ENCODE data around the gene ZNF787. TPM values are rescaled to one million over a fixed set of nuclear protein-coding genes. Genes with fewer than 3 reads are reported as not detected.
A peak's percentile ranks its signal among the peaks of the same experiment; 100 is the strongest.
"Not testable (repeated sequence)": the region's sequence is repeated elsewhere in the genome, so short reads cannot be mapped to it uniquely, and the experiment has no call there.

ZNF787 gene
- polyA plus RNA-seq, 1 experiment, result 4.5 TPM

DNA sequence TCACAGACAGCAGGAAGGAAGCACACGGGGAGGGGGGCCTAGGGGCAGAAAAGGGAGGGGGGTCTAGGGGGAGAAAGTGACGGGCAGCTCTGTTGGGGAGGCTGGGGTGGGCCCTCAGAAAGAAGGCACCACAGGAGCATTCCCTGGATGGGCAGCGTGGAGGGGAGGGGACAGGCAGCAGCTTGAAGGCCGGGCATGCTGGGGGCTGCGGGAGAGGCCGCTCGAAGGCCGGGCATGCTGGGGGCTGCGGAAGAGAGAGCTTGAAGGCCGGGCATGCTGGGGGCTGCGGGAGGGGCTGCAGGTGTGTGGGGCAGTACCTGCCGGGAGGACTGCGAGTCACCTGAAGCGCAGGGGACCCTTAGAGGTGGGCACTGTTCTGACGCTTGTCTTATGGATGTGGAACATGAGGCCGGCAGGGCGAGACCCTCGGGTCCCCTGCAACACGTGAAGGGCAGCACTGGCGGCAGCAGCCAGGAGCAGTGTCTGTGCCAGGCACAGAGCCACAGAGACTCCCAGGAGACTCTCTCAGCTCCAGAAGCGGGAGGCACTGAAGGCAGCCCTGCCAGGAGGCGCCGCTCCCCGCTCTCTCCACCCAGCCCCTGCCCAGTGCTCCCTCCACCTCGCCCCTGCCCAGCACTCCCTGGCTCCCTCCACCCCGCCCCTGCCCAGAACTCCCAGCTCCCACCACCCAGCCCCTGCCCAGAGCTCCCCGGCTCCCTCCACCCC lies 13.3 kb downstream of the ZNF787 start:
- no peak overlapping the region for H3K27ac ChIP-seq (ENCODE audit: low read depth, low read length)
- CTCF ChIA-PET, result no interaction called here
- no peak overlapping the region for H3K4me3 ChIP-seq (ENCODE audit: low read depth, low read length)
- no peak for TF ChIP-seq CTCF (IDR thresholded peaks at IDR 0.05; ENCODE audit: low read depth, low read length)
- no peaks in the 10 kb centered on the region for H3K27me3 ChIP-seq (ENCODE audit: control insufficient read depth, insufficient read depth, low read length)
- DNase-seq (ENCODE audit: low read depth, low spot score), result no peak
- POLR2A ChIA-PET, result interaction anchor here (0.6 to 1.3 kb wide), 3 partner anchors 12 to 44 kb away, joined by 3 to 4 read pairs (median 3); partner anchors contain the start of gene ZNF787
- peaks cover 7% of the 10 kb centered on the region; the same call in 1 of the 2 replicates for H3K9me3 ChIP-seq (ENCODE audit: control insufficient read depth, insufficient read depth, low read length)

DNA sequence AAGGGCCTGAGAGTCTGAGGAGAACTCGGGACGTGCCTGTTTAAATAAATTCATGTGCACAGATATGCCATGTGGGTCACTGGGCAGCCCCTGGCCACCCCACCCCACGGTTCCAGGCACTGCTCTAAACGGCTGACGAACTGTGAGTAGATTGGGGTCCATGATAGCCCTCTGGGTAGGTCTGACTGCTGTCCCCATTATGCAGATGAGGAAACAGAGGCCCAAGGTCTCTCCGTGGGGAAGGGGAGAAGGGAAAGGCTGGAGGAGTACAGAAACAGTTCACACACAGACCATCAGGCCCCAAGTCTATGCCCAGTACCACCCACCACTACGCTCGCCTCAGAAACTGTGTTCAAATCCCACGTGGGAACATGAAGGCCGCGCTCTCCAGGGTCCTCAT lies 14.1 kb downstream of the ZNF787 start:
- no peak for TF ChIP-seq CTCF (IDR thresholded peaks at IDR 0.05; ENCODE audit: low read depth, low read length)
- CTCF ChIA-PET, result no interaction called here
- POLR2A ChIA-PET, result interaction anchor here (1.3 kb wide), 1 partner anchor 12 kb away, joined by 3 read pairs; no protein-coding TSS in a partner anchor

GRCh38 chr19:56106397-56106849 lies 14.7 kb downstream of the ZNF787 start:
- ChIA-PET POLR2A (no interaction called here), CTCF (no interaction called here)
- H3K4me3 ChIP-seq (ENCODE audit: low read depth, low read length), result no peak overlapping the region
- no peak overlapping the region for H3K27ac ChIP-seq (ENCODE audit: low read depth, low read length)
- DNase-seq (ENCODE audit: low read depth, low spot score), result no peak
- TF ChIP-seq CTCF (IDR thresholded peaks at IDR 0.05; ENCODE audit: low read depth, low read length), result no peak
- H3K9me3 ChIP-seq (ENCODE audit: control insufficient read depth, insufficient read depth, low read length), result peaks cover 7% of the 10 kb centered on the region; the same call in 1 of the 2 replicates
- no peaks in the 10 kb centered on the region for H3K27me3 ChIP-seq (ENCODE audit: control insufficient read depth, insufficient read depth, low read length)

More for the DNA sequence above, 14.1 kb downstream of the ZNF787 start:
- no peak overlapping the region for H3K27ac ChIP-seq (ENCODE audit: low read depth, low read length)
- no peak overlapping the region for H3K4me3 ChIP-seq (ENCODE audit: low read depth, low read length)
- H3K9me3 ChIP-seq (ENCODE audit: control insufficient read depth, insufficient read depth, low read length), result peaks cover 7% of the 10 kb centered on the region; the same call in 1 of the 2 replicates
- no peak for DNase-seq (ENCODE audit: low read depth, low spot score)
- no peaks in the 10 kb centered on the region for H3K27me3 ChIP-seq (ENCODE audit: control insufficient read depth, insufficient read depth, low read length)

DNA sequence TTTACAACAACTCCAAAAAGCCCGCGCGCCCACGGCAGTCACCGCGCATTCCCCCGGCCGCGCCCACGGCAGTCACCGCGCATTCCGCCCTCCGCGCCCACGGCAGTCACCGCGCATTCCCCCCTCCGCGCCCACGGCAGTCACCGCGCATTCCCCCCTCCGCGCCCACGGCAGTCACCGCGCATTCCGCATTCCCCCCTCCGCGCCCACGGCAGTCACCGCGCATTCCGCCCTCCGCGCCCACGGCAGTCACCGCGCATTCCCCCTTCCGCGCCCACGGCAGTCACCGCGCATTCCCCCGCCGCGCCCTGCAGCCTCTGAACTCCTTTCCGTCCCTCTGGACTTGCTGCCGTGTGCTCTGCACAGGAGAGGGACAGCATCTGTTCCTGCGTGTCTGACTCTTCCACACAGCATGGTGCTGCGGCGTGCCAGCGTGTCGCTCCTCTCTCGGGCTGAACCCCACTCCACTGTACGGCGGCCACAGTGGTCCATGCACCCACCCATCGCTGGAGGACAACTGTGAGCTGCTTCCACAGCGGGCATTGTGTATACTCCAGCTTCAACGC lies 15.2 kb downstream of the ZNF787 start:
- CTCF ChIA-PET, result interaction anchor here (0.7 kb wide), 1 partner anchor 227 kb away, joined by 3 read pairs; no protein-coding TSS in a partner anchor
- H3K27me3 ChIP-seq (ENCODE audit: control insufficient read depth, insufficient read depth, low read length); H3K9me3 ChIP-seq (ENCODE audit: control insufficient read depth, insufficient read depth, low read length); H3K27ac ChIP-seq (ENCODE audit: low read depth, low read length); DNase-seq (ENCODE audit: low read depth, low spot score); POLR2A ChIA-PET; H3K4me3 ChIP-seq (ENCODE audit: low read depth, low read length): not testable (repeated sequence)

- H3K9me3 ChIP-seq (ENCODE audit: control insufficient read depth, insufficient read depth, low read length), result peaks cover 12% of the 10 kb centered on the region; the same call in 1 of the 2 replicates
- TF ChIP-seq CTCF (IDR thresholded peaks at IDR 0.05; ENCODE audit: low read depth, low read length), result peak; percentile 58
- POLR2A ChIA-PET, result no interaction called here
- H3K27ac ChIP-seq (ENCODE audit: low read depth, low read length), result no peak overlapping the region
- no peak for DNase-seq (ENCODE audit: low read depth, low spot score)
- CTCF ChIA-PET, result interaction anchor here (0.7 to 1.4 kb wide), 3 partner anchors 25 to 228 kb away, joined by 3 to 5 read pairs (median 4); no protein-coding TSS in a partner anchor
- no peak overlapping the region for H3K4me3 ChIP-seq (ENCODE audit: low read depth, low read length)
- no peaks in the 10 kb centered on the region for H3K27me3 ChIP-seq (ENCODE audit: control insufficient read depth, insufficient read depth, low read length)
Observed at GRCh38 chr19:56105090-56105701, 15.9 kb downstream of the ZNF787 start.

Measured in AG04450 (cell line).